Measurements from ENCODE around the gene DAPK3.
"Not testable (repeated sequence)": the region's sequence is repeated elsewhere in the genome, so short reads cannot be mapped to it uniquely, and the experiment has no call there.

DAPK3 gene

GRCh38 chr19:3949294-3949693 lies 21.6 kb downstream of the DAPK3 start:
- no peak for DNase-seq (ENCODE audit: low read depth in 2 of 2)
- no peak overlapping the region for H3K4me3 ChIP-seq (replicated peaks in 1 of 2; ENCODE audit: low read depth in 2 of 2, low read length in 2 of 2)
- TF ChIP-seq, protein P1, sequence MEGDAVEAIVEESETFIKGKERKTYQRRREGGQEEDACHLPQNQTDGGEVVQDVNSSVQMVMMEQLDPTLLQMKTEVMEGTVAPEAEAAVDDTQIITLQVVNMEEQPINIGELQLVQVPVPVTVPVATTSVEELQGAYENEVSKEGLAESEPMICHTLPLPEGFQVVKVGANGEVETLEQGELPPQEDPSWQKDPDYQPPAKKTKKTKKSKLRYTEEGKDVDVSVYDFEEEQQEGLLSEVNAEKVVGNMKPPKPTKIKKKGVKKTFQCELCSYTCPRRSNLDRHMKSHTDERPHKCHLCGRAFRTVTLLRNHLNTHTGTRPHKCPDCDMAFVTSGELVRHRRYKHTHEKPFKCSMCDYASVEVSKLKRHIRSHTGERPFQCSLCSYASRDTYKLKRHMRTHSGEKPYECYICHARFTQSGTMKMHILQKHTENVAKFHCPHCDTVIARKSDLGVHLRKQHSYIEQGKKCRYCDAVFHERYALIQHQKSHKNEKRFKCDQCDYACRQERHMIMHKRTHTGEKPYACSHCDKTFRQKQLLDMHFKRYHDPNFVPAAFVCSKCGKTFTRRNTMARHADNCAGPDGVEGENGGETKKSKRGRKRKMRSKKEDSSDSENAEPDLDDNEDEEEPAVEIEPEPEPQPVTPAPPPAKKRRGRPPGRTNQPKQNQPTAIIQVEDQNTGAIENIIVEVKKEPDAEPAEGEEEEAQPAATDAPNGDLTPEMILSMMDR (IDR thresholded peaks at IDR 0.05; ENCODE audit: low read depth, low read length): no peak

DNA sequence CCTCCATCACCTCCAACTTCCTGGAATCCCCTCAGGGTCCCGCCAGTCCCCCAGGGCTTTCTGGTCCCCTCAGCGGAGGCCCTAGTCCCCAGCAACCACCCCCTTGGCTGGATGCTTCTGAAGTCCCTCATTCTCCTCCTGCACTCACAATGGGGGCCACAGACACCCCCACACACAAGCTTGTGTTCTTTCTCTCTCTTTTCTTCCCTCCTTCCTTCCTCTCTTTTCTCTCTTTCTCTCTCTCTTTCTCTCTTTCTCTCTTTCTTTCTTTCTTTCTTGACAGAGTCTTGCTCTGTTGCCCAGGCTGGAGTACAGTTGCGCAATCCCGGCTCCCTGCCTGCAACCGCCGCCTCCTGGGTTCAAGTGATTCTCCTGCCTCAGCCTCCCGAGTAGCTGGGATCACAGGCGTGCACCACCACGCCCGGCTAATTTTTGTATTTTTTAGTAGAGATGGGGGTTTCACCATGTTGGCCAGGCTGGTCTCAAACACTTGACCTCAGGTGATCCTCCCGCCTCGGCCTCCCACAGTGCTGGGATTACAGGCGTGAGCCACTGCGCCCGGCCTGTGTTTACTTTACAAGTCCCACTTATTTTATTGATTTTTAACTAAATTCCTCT lies 23.5 kb downstream of the DAPK3 start:
- H3K4me3 ChIP-seq (replicated peaks in 1 of 2; ENCODE audit: low read depth in 2 of 2, low read length in 2 of 2); DNase-seq (ENCODE audit: low read depth in 2 of 2): not testable (repeated sequence)

GRCh38 chr19:3945838-3946237 lies 25.1 kb downstream of the DAPK3 start:
- DNase-seq (ENCODE audit: low read depth in 2 of 2): peak; percentile 30 to 67
- H3K4me3 ChIP-seq (replicated peaks in 1 of 2; ENCODE audit: low read depth in 2 of 2, low read length in 2 of 2): no peak overlapping the region
- TF ChIP-seq, protein P1 (IDR thresholded peaks at IDR 0.05; ENCODE audit: low read depth, low read length): no peak

GRCh38 chr19:3944018-3944721 lies 26.7 kb downstream of the DAPK3 start:
- no peak overlapping the region for H3K4me3 ChIP-seq (replicated peaks in 1 of 2; ENCODE audit: low read depth in 2 of 2, low read length in 2 of 2)
- TF ChIP-seq, protein P1 (IDR thresholded peaks at IDR 0.05; ENCODE audit: low read depth, low read length): no peak
- no peak for DNase-seq (ENCODE audit: low read depth in 2 of 2)

DNA sequence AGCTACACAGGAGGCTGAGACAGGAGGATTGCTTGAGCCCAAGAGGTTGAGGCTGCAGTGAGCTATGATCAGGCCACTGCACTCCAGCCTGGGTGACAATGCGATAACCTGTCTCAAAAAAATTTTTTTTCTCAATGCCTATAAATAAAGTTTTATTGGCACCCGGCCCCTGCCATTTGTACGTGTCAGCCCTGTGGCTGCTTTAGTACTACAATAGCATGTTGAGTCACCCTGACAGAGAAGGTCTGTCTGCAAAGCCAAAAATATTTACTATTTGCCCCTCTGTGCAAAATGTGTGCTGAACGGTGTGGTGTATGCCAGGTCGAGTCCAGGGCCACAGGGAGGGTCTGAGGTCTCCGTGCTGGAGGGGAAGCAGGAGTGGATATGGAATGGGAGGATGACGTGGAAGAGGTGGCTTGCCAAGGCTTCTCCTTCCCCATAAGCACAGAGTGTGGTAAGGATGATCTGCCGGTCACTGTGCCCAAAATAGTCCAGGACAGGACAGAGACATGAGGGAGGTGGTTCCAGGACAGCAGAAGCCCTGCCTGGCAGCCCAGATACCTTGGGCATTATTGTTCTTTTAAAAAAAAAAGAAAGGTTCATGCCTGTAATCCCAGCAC lies 28.0 kb downstream of the DAPK3 start:
- TF ChIP-seq, protein P1 (IDR thresholded peaks at IDR 0.05; ENCODE audit: low read depth, low read length): no peak
- peak in 1 of 2 donors; percentile 24 for DNase-seq (ENCODE audit: low read depth in 2 of 2)
- no peak overlapping the region for H3K4me3 ChIP-seq (replicated peaks in 1 of 2; ENCODE audit: low read depth in 2 of 2, low read length in 2 of 2)

DNA sequence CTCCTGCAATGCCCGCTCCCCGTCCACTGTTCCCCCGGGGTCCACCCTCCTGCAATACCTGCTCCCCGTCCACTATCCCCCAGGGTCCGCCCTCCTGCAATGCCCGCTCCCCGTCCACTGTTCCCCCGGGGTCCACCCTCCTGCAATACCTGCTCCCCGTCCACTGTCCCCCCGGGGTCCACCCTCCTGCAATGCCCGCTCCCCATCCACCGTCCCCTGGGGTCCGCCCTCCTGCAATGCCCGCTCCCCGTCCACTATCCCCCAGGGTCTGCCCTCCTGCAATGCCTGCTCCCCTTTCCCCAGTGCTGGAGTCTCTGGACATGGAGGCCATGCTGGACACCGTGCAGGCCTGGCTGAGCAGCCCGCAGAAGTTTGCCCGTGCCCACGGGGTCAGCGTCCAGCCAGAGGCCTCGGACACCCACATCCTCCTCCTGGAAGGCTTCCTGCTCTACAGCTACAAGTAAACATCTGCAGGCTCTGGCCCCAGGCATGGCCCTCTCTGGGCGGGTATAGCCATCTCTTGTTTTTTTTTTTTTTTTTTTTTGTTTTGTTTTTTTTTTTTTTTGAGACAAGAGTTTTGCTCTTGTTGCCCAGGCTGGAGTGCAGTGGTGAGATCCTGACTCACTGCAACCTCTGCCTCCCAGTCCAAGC lies 32.5 kb downstream of the DAPK3 start:
- DNase-seq (ENCODE audit: low read depth in 2 of 2): not testable (repeated sequence)

GRCh38 chr19:3936506-3937442 lies 34.1 kb downstream of the DAPK3 start:
- H3K4me3 ChIP-seq (replicated peaks in 1 of 2; ENCODE audit: low read depth in 2 of 2, low read length in 2 of 2): no peak overlapping the region
- DNase-seq (ENCODE audit: low read depth in 2 of 2): no peak
- TF ChIP-seq, protein P1 (IDR thresholded peaks at IDR 0.05; ENCODE audit: low read depth, low read length): no peak

More for the DNA sequence above, 32.5 kb downstream of the DAPK3 start:
- H3K4me3 ChIP-seq (replicated peaks in 1 of 2; ENCODE audit: low read depth in 2 of 2, low read length in 2 of 2): not testable (repeated sequence)
